GM10266 (cell line): Measurements from ENCODE around the gene ATXN1.

Source experiments
- DNase-seq: peaks from one replicate; pipeline ENCODE4 v3.0.0; 2012; ENCODE audit errors: extremely low spot score
- CTCF ChIP-seq: IDR thresholded peaks from 2 replicates; pipeline ENCODE4 v1.5.1; 2012; ENCODE audit warnings: mild to moderate bottlenecking, low read depth; ENCODE audit not compliant: control insufficient read depth, insufficient read depth; ENCODE audit errors: missing control alignments

The ATXN1 gene

GRCh38 chr6:16258709-16259075, 502.6 kb downstream of the ATXN1 start:
- no peak for DNase-seq
- no peak for TF ChIP-seq CTCF

- no peak for TF ChIP-seq CTCF
- no peak for DNase-seq
Measured at GRCh38 chr6:16257999-16258708, 503.1 kb downstream of the ATXN1 start.

GRCh38 chr6:16256781-16257180, 504.5 kb downstream of the ATXN1 start:
- no peak for DNase-seq
- TF ChIP-seq CTCF: no peak

GRCh38 chr6:16254535-16254934, 506.7 kb downstream of the ATXN1 start:
- TF ChIP-seq CTCF: no peak
- DNase-seq: no peak

GRCh38 chr6:16253399-16254144, 507.7 kb downstream of the ATXN1 start:
- DNase-seq: no peak
- TF ChIP-seq CTCF: no peak

GRCh38 chr6:16252686-16253299, 508.5 kb downstream of the ATXN1 start:
- no peak for TF ChIP-seq CTCF
- no peak for DNase-seq

- no peak for DNase-seq
- TF ChIP-seq CTCF: no peak
Measured at GRCh38 chr6:16251706-16252105, 509.6 kb downstream of the ATXN1 start.
